Mucosa of descending colon (tissue), 3 donors: Measurements from ENCODE around the gene MED16. TPM values are rescaled to one million over a fixed set of nuclear protein-coding genes. Genes with fewer than 3 reads are reported as not detected.

Source experiments
- ATAC-seq: fragments of 200-7000 bp; cut with Tn5 transposase; one replicate; pipeline ENCODE4 v1.9.1; 2020; ENCODE audit warnings: mild to moderate bottlenecking, moderate library complexity
- DNase-seq, 3 donors: peaks; one replicate each; pipeline ENCODE4 v3.0.0-alpha.2; 2020
- H3K36me3 ChIP-seq: fragments of 200-600 bp; one replicate; pipeline ENCODE4 v1.8.0; 2021; ENCODE audit warnings: low read depth, mild to moderate bottlenecking
- H3K4me1 ChIP-seq: fragments of 200-600 bp; one replicate; pipeline ENCODE4 v1.8.0; 2021; ENCODE audit warnings: low read depth, mild to moderate bottlenecking
- H3K4me3 ChIP-seq: fragments of 200-600 bp; one replicate; pipeline ENCODE4 v1.8.0; 2021; ENCODE audit warnings: mild to moderate bottlenecking
- H3K9me3 ChIP-seq: fragments of 200-600 bp; one replicate; pipeline ENCODE4 v1.8.0; 2021; ENCODE audit warnings: mild to moderate bottlenecking
- intact Hi-C, 2 donors: fragments of 100-400 bp; cut with DNase I in 1 of 2; cut with micrococcal nuclease in 1 of 2; formaldehyde crosslinking; loops; one replicate each; pipeline versions ENCODE4 v1.11.0 to v1.11.1; 2022; cut with DNase I, micrococcal nuclease
- total RNA-seq, 3 donors: library from RNA; stranded (reverse); fragmentation: NEBNext Ultra II Directional in 2 of 3; extraction: Animal tissue kit (Norgen Biotek cat#: 25700) in 2 of 3; gene quantifications; one replicate each; pipeline versions ENCODE4 v1.2.1 to v1.2.4, GENCODE V29; 2021 to 2023
- TF ChIP-seq, protein P1 (sequence below): fragments of 200-600 bp; IDR thresholded peaks from one replicate; pipeline ENCODE4 v1.8.0; 2022; ENCODE audit warnings: antibody characterized with exemption, mild to moderate bottlenecking
- donor health status: DM: no; HTN: no; CAD: no; lungs with moderate emphysema.
- donor health status: DM: no; HTN: no; CAD: no.
- donor health status: DM: no; HTN: yes; CAD: no.

MED16 gene
- total RNA-seq, 3 donors from 2014 or later = 53.4 to 77.4 (median 61.4) TPM

DNA sequence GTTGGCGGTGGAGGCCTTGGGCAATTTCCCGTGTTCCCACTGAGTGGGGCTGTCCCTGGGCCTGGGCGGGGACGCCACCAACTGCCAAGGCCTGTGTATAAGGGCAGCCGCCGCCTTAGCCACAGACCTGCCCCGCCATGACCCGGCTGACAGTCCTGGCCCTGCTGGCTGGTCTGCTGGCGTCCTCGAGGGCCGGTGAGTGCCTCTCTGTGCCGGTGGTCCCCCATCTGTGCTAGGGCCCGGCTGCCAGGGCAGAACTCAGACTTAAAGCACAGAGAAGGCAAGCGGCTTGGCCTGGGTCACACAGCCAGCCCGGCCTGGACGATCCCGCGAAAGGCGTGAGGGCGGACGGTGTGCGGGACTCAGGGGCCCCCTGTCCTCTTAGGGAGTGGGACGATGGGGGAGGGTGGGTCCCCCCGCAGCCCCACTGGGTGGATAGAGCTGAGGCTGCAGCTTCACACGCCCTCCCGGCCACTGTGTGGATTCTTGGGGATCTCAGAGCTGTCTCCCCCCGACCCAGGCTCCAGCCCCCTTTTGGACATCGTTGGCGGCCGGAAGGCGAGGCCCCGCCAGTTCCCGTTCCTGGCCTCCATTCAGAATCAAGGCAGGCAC lies 65.2 kb downstream of the MED16 start, which contains the start of gene AZU1:
TSS of gene AZU1 (plus strand) at position 128 of the 612 bp plus-strand sequence. CDS start at position 138, 10 bp downstream.
- intact Hi-C loops = no loop called here
- ATAC-seq = peak; percentile 86
- no peaks in the 10 kb centered on the region for H3K9me3 ChIP-seq
- TF ChIP-seq, protein P1, sequence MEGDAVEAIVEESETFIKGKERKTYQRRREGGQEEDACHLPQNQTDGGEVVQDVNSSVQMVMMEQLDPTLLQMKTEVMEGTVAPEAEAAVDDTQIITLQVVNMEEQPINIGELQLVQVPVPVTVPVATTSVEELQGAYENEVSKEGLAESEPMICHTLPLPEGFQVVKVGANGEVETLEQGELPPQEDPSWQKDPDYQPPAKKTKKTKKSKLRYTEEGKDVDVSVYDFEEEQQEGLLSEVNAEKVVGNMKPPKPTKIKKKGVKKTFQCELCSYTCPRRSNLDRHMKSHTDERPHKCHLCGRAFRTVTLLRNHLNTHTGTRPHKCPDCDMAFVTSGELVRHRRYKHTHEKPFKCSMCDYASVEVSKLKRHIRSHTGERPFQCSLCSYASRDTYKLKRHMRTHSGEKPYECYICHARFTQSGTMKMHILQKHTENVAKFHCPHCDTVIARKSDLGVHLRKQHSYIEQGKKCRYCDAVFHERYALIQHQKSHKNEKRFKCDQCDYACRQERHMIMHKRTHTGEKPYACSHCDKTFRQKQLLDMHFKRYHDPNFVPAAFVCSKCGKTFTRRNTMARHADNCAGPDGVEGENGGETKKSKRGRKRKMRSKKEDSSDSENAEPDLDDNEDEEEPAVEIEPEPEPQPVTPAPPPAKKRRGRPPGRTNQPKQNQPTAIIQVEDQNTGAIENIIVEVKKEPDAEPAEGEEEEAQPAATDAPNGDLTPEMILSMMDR = no peak
- DNase-seq = peak in 2 of 3 donors; percentile 44 to 61
- H3K4me1 ChIP-seq = no peaks in the 10 kb centered on the region
- H3K4me3 ChIP-seq = no peak within 1 kb of the TSS
- H3K36me3 ChIP-seq = no peaks in the 10 kb centered on the region

DNA sequence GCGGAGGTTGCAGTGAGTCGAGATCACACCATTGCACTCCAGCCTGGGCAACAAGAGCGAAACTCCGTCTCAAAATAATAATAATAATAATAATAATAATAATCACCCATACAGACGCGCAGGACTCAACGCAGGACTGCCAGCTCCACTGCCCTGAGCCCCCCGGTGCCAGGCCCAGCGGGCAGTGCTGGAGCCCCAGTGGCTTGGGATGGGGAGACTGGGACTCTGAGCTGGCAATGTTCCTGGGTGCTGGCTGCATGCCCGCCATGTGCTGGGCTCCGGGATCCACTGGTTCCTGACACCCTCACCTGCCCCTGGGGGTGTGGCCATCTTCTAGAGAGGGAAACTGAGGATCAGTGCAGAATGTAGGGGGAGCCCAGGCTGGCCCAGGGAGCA lies 65.7 kb downstream of the MED16 start:
- ATAC-seq (no peak), DNase-seq (no peak)
- intact Hi-C loops = no loop called here
- Histone ChIP-seq H3K4me3 (no peak overlapping the region), H3K4me1 (no peaks in the 10 kb centered on the region), H3K9me3 (no peaks in the 10 kb centered on the region), H3K36me3 (no peaks in the 10 kb centered on the region)
- TF ChIP-seq, protein P1 = no peak

DNA sequence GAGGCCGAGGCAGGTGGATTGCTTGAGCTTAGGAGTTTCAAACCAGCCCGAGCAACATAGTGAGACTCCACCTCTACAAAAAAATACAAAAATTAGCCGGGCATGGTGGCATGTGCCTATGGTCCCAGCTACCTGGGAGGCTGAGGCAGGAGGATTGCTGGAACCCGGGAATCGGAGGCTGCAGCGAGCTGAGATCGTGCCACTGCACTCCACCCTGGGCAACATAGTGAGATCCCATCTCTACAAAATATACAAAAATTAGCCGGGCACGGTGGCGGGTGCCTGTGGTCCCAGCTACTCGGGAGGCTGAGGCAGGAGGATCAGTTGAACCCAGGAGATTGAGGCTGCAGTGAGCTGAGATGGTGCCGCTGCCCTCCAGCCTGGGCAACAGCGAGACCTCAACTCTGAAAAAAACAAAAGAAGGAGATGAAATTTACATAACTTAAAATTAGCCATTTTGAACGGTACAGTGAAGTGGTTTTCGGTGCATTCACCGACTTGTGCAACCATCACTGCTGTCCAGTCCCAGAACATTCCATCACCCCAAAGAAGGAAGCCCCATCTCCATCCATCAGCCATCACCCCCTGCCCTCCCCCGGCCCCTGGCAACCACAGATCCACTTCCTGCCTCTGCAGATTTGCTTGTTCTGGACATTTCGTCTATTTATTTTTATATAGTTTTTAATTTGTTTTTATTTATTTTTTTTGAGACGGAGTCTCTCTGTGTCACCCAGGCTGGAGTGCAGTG lies 66.9 kb downstream of the MED16 start:
- TF ChIP-seq, protein P1 = no peak
- ATAC-seq (no peak), DNase-seq (no peak)
- Histone ChIP-seq H3K4me3 (no peak overlapping the region), H3K9me3 (no peaks in the 10 kb centered on the region), H3K4me1 (peaks cover 6% of the 10 kb centered on the region), H3K36me3 (no peaks in the 10 kb centered on the region)
- intact Hi-C loops = no loop called here

DNA sequence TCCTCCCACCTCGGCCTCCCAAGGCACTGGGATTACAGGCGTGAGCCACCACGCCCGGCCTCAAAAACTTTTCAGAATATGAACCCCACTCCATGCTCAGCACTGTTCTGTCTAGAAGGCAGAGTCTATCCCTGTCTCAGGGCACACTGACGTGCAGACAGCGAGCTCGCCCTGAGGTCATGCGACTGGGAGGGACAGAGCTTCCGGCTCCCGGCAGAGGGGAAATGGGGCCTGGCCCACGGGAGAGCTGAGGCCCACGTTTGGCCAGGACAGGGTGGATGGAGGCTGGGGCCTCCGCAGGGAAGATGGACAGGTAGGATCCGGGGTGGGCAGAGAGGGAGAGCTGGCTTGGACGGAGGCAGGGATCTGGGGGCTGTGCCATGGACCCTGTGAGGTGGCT lies 68.1 kb downstream of the MED16 start:
- TF ChIP-seq, protein P1 = no peak
- ATAC-seq (no peak), DNase-seq (no peak)
- Histone ChIP-seq H3K36me3 (no peaks in the 10 kb centered on the region), H3K9me3 (no peaks in the 10 kb centered on the region), H3K4me3 (no peak overlapping the region), H3K4me1 (peaks cover 6% of the 10 kb centered on the region)
- intact Hi-C loops = no loop called here

DNA sequence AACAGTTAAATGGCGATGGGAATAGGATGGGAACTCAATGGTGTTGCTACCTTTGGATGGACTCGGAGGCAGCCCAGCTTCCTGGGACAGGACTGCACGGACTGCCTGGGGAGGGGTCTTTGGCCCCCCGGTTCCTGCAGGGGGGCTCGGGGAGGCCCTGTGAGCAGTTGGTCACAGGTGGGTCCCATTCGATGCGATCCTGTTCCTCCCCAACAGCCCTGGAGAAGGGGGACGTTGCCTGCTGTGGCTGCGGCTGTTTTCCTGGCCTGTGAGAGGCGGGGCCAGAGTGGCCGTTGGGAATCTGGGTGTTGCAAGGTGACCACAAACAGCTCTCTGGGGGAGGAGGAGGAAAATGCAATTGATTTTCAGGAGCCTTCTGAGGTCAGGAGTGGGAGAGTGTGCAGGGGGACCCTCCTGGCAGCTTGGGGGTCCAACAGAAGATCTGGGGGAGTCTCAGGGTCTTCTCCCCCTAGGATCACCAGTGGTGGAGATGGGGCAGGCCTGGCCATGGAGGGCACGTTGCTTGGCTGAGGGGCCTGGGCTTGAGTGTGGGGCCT lies 69.3 kb downstream of the MED16 start:
- intact Hi-C loops = no loop called here
- ATAC-seq = peak; percentile 72
- DNase-seq = peak in 1 of 3 donors; percentile 37

More for the DNA sequence above, 69.3 kb downstream of the MED16 start:
- Histone ChIP-seq H3K4me3 (no peak overlapping the region), H3K9me3 (no peaks in the 10 kb centered on the region), H3K36me3 (no peaks in the 10 kb centered on the region), H3K4me1 (peaks cover 6% of the 10 kb centered on the region)
- TF ChIP-seq, protein P1 = no peak
